Measurements from ENCODE around the gene PSMA4.

GRCh38 chr15:78564743-78565096, 24.5 kb downstream of the PSMA4 start:
- TF ChIP-seq POLR2A (IDR thresholded peaks at IDR 0.05) = no peak
- TF ChIP-seq CTCF (IDR thresholded peaks at IDR 0.05) = no peak

Measured in Peyer's patch (tissue), 4 donors.